WTC11 (cell line): ENCODE data around the gene C3. TPM values are rescaled to one million over a fixed set of nuclear protein-coding genes. Genes with fewer than 3 reads are reported as not detected.

Source experiments
- ATAC-seq: fragments of 200-7000 bp; cut with Tn5 transposase; 2 replicates; pipeline ENCODE4 v1.10.0; 2021; ENCODE audit warnings: mild to moderate bottlenecking, moderate library complexity
- CTCF ChIA-PET: fragments of 300-600 bp; sonication (Branson Sonifier 250); formaldehyde crosslinking; loops from one replicate; lab custom pipeline; 2021; ENCODE audit warnings: antibody characterized with exemption; lab: Charles Lee
- POLR2A ChIA-PET: fragments of 350-600 bp; sonication (Branson Sonifier 250); formaldehyde crosslinking; loops from one replicate; lab custom pipeline; 2021; ENCODE audit warnings: antibody characterized with exemption; lab: Charles Lee
- DNase-seq: peaks from one replicate; pipeline ENCODE4 v3.0.0; 2021; ENCODE audit warnings: low spot score
- H3K27ac Mint-ChIP-seq: 2 replicates; pipeline ENCODE4 v1.8.0; 2021; ENCODE audit warnings: mixed read lengths
- H3K27me3 Mint-ChIP-seq: 2 replicates; pipeline ENCODE4 v1.8.0; 2021; ENCODE audit warnings: low read depth, mild to moderate bottlenecking, moderate library complexity, mixed read lengths
- H3K36me3 Mint-ChIP-seq: 2 replicates; pipeline ENCODE4 v1.8.0; 2021; ENCODE audit warnings: mixed read lengths
- H3K4me1 Mint-ChIP-seq: 2 replicates; pipeline ENCODE4 v1.8.0; 2022; ENCODE audit warnings: mixed read lengths
- H3K4me3 Mint-ChIP-seq: 2 replicates; pipeline ENCODE4 v1.8.0; 2021; ENCODE audit warnings: mild to moderate bottlenecking, moderate library complexity, mixed read lengths
- H3K9me3 Mint-ChIP-seq: 2 replicates; pipeline ENCODE4 v1.8.0; 2021; ENCODE audit warnings: mixed read lengths
- ATF1 ChIP-seq: sonication (generic); formaldehyde crosslinking; IDR thresholded peaks from 2 replicates; pipeline ENCODE4 v1.8.1; 2023; ENCODE audit warnings: mild to moderate bottlenecking, moderate library complexity, missing genetic modification reagents
- CBFB ChIP-seq: sonication (generic); formaldehyde crosslinking; IDR thresholded peaks from 2 replicates; pipeline ENCODE4 v1.8.1; 2022; ENCODE audit warnings: mild to moderate bottlenecking, low read depth, missing genetic modification reagents
- FOXJ3 ChIP-seq: sonication (generic); formaldehyde crosslinking; IDR thresholded peaks from 2 replicates; pipeline ENCODE4 v1.9.0; 2021; ENCODE audit warnings: missing genetic modification reagents, mild to moderate bottlenecking, borderline replicate concordance
- FOXK1 ChIP-seq: sonication (generic); formaldehyde crosslinking; IDR thresholded peaks from 2 replicates; pipeline ENCODE4 v1.8.0; 2022; ENCODE audit warnings: mild to moderate bottlenecking, moderate library complexity, missing genetic modification reagents
- GABPB1 ChIP-seq: sonication (generic); formaldehyde crosslinking; IDR thresholded peaks from 2 replicates; pipeline ENCODE4 v1.8.1; 2023; ENCODE audit warnings: mild to moderate bottlenecking, missing genetic modification reagents
- MXD4 ChIP-seq: fragments of 250-450 bp; sonication (Bioruptor Pico); IDR thresholded peaks from 2 replicates; pipeline ENCODE4 v1.8.0; 2021; ENCODE audit warnings: mild to moderate bottlenecking, moderate library complexity, borderline replicate concordance
- NFYB ChIP-seq: sonication (generic); formaldehyde crosslinking; conservative IDR thresholded peaks from 2 replicates; pipeline ENCODE4 v1.8.0; 2022; ENCODE audit warnings: low read depth, missing genetic modification reagents
- PRRX2 ChIP-seq: fragments of 250-450 bp; sonication (Bioruptor Pico); IDR thresholded peaks from 2 replicates; pipeline ENCODE4 v1.8.0; 2021; ENCODE audit warnings: mild to moderate bottlenecking
- ZNF219 ChIP-seq: sonication (generic); formaldehyde crosslinking; IDR thresholded peaks from 2 replicates; pipeline ENCODE4 v1.8.0; 2023; ENCODE audit warnings: missing genetic modification reagents, mild to moderate bottlenecking, borderline replicate concordance
- ZNF396 ChIP-seq: fragments of 250-450 bp; sonication (Bioruptor Pico); IDR thresholded peaks from 2 replicates; pipeline ENCODE4 v1.8.0; 2021; ENCODE audit warnings: mild to moderate bottlenecking, moderate library complexity, borderline replicate concordance
- total RNA-seq: library from RNA; stranded (reverse); gene quantifications from 3 replicates; pipeline ENCODE4 v1.2.3, GENCODE V29; 2021
- TF ChIP-seq, protein P1 (sequence below): fragments of 250-450 bp; sonication (Bioruptor Pico); IDR thresholded peaks from 2 replicates; pipeline ENCODE4 v1.9.0; 2021; ENCODE audit warnings: moderate library complexity, mild to moderate bottlenecking, inconsistent platforms, borderline replicate concordance
- TF ChIP-seq, protein P2 (sequence below): sonication (generic); formaldehyde crosslinking; IDR thresholded peaks from 2 replicates; pipeline ENCODE4 v1.8.0; 2023; ENCODE audit warnings: missing genetic modification reagents, mild to moderate bottlenecking, borderline replicate concordance
- TF ChIP-seq, protein P3 (sequence below): sonication (generic); formaldehyde crosslinking; IDR thresholded peaks from 2 replicates; pipeline ENCODE4 v1.8.0; 2022; ENCODE audit warnings: missing genetic modification reagents
- TF ChIP-seq, protein P4 (sequence below): sonication (generic); formaldehyde crosslinking; IDR thresholded peaks from 2 replicates; pipeline ENCODE4 v1.8.0; 2023; ENCODE audit warnings: missing genetic modification reagents

C3 gene
- total RNA-seq, 1 experiment from 2014 or later, result 7.0 TPM

DNA sequence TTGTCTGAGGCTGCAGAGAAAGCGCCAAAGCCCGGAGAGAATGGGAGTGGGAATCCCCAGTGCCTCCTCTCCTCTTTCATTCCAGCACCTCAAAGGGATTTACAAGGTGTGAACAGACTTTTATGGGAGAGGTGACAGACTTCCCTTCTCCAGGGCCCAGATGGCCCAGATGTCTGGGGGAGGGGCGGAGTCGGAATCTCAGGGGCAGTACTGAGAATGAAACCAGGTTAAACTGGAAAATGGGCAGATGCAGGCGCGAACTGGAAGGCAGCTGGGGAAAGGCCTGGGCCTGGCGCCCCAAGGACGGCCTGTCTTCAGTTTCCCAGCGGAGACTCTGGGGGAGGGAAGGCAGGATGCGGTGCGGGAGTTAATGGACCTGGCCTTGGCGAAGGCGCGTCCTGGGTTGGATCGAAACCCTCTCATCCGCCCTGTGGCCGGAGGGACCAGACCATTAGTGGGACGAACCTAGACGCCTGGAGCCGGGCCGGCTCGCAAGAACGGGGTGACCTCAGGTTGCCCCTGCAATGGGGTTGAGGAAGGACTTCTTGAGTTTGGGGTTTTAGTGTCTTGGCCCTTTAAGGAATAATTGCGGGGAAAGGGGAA, 18.4 kb upstream of the C3 start:
- CTCF ChIA-PET, result interaction anchor here (0.7 to 4.6 kb wide), 15 partner anchors 14 to 363 kb away, joined by 3 to 85 read pairs (median 4); partner anchors contain the start of genes SH2D3A and VAV1
- peaks cover 58% of the 10 kb centered on the region for H3K4me1 Mint-ChIP-seq

More for the DNA sequence above, 18.4 kb upstream of the C3 start:
- TF ChIP-seq, protein P1, sequence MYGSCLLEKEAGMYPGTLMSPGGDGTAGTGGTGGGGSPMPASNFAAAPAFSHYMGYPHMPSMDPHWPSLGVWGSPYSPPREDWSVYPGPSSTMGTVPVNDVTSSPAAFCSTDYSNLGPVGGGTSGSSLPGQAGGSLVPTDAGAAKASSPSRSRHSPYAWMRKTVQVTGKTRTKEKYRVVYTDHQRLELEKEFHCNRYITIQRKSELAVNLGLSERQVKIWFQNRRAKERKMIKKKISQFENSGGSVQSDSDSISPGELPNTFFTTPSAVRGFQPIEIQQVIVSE (CRISPR knock-in tag), result no peak
- TF ChIP-seq ZNF219 (no peak), CBFB (no peak), FOXJ3 (CRISPR knock-in tag) (no peak), GABPB1 (CRISPR knock-in tag) (no peak), ZNF396 (CRISPR knock-in tag) (no peak), FOXK1 (CRISPR knock-in tag) (no peak), NFYB (CRISPR knock-in tag) (no peak), PRRX2 (CRISPR knock-in tag) (no peak), MXD4 (CRISPR knock-in tag) (no peak), ATF1 (CRISPR knock-in tag) (no peak)
- TF ChIP-seq, protein P2, sequence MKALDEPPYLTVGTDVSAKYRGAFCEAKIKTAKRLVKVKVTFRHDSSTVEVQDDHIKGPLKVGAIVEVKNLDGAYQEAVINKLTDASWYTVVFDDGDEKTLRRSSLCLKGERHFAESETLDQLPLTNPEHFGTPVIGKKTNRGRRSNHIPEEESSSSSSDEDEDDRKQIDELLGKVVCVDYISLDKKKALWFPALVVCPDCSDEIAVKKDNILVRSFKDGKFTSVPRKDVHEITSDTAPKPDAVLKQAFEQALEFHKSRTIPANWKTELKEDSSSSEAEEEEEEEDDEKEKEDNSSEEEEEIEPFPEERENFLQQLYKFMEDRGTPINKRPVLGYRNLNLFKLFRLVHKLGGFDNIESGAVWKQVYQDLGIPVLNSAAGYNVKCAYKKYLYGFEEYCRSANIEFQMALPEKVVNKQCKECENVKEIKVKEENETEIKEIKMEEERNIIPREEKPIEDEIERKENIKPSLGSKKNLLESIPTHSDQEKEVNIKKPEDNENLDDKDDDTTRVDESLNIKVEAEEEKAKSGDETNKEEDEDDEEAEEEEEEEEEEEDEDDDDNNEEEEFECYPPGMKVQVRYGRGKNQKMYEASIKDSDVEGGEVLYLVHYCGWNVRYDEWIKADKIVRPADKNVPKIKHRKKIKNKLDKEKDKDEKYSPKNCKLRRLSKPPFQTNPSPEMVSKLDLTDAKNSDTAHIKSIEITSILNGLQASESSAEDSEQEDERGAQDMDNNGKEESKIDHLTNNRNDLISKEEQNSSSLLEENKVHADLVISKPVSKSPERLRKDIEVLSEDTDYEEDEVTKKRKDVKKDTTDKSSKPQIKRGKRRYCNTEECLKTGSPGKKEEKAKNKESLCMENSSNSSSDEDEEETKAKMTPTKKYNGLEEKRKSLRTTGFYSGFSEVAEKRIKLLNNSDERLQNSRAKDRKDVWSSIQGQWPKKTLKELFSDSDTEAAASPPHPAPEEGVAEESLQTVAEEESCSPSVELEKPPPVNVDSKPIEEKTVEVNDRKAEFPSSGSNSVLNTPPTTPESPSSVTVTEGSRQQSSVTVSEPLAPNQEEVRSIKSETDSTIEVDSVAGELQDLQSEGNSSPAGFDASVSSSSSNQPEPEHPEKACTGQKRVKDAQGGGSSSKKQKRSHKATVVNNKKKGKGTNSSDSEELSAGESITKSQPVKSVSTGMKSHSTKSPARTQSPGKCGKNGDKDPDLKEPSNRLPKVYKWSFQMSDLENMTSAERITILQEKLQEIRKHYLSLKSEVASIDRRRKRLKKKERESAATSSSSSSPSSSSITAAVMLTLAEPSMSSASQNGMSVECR (CRISPR knock-in tag), result no peak
- TF ChIP-seq, protein P3, sequence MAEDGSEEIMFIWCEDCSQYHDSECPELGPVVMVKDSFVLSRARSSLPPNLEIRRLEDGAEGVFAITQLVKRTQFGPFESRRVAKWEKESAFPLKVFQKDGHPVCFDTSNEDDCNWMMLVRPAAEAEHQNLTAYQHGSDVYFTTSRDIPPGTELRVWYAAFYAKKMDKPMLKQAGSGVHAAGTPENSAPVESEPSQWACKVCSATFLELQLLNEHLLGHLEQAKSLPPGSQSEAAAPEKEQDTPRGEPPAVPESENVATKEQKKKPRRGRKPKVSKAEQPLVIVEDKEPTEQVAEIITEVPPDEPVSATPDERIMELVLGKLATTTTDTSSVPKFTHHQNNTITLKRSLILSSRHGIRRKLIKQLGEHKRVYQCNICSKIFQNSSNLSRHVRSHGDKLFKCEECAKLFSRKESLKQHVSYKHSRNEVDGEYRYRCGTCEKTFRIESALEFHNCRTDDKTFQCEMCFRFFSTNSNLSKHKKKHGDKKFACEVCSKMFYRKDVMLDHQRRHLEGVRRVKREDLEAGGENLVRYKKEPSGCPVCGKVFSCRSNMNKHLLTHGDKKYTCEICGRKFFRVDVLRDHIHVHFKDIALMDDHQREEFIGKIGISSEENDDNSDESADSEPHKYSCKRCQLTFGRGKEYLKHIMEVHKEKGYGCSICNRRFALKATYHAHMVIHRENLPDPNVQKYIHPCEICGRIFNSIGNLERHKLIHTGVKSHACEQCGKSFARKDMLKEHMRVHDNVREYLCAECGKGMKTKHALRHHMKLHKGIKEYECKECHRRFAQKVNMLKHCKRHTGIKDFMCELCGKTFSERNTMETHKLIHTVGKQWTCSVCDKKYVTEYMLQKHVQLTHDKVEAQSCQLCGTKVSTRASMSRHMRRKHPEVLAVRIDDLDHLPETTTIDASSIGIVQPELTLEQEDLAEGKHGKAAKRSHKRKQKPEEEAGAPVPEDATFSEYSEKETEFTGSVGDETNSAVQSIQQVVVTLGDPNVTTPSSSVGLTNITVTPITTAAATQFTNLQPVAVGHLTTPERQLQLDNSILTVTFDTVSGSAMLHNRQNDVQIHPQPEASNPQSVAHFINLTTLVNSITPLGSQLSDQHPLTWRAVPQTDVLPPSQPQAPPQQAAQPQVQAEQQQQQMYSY (CRISPR knock-in tag), result no peak
- TF ChIP-seq, protein P4, sequence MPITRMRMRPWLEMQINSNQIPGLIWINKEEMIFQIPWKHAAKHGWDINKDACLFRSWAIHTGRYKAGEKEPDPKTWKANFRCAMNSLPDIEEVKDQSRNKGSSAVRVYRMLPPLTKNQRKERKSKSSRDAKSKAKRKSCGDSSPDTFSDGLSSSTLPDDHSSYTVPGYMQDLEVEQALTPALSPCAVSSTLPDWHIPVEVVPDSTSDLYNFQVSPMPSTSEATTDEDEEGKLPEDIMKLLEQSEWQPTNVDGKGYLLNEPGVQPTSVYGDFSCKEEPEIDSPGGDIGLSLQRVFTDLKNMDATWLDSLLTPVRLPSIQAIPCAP, result no peak
- peak overlapping the region; percentile 97 for H3K4me3 Mint-ChIP-seq
- POLR2A ChIA-PET, result interaction anchor here (1.5 to 3.9 kb wide), 3 partner anchors 14 to 28 kb away, joined by 5 to 29 read pairs (median 19); partner anchors contain the start of gene SH2D3A
- H3K9me3 Mint-ChIP-seq, result no peaks in the 10 kb centered on the region
- peaks cover 14% of the 10 kb centered on the region for H3K36me3 Mint-ChIP-seq
- ATAC-seq (no peak), DNase-seq (peak; percentile 62)
- H3K27me3 Mint-ChIP-seq, result no peaks in the 10 kb centered on the region
- peak overlapping the region; percentile 96 for H3K27ac Mint-ChIP-seq
